PC-3 (cell line): ENCODE results near the gene FOXP1. TPM values are rescaled to one million over a fixed set of nuclear protein-coding genes. Genes with fewer than 3 reads are reported as not detected.
A peak's percentile ranks its signal among the peaks of the same experiment; 100 is the strongest.

Experiments used
- ATAC-seq: fragments of 200-7000 bp; cut with Tn5 transposase; 2 replicates; pipeline ENCODE4 v1.9.1; 2020; ENCODE audit warnings: mild to moderate bottlenecking, moderate library complexity
- BruUV-seq: library from RNA; stranded (reverse); fragments of 400-500 nt; replicated peaks from 2 replicates; lab custom pipeline; 2021; lab: Mats Ljungman, UMichigan
- CTCF ChIA-PET: fragments of 300-600 bp; sonication (Branson Sonifier 250); formaldehyde crosslinking; loops from one replicate; lab custom pipeline; 2022; ENCODE audit warnings: antibody characterized with exemption; lab: Charles Lee
- POLR2A ChIA-PET: fragments of 300-600 bp; sonication (Branson Sonifier 250); formaldehyde crosslinking; loops from one replicate; lab custom pipeline; 2022; ENCODE audit warnings: antibody characterized with exemption; ENCODE audit not compliant: unreplicated experiment; lab: Charles Lee
- DNase-seq: peaks from one replicate; pipeline ENCODE4 v3.0.0-alpha.2; 2015
- H2AFZ ChIP-seq: fragments of 300-600 bp; sonication (generic); 2 replicates; pipeline ENCODE4 v1.6.0; 2016; ENCODE audit warnings: antibody characterized with exemption, low read length
- H3F3A ChIP-seq: fragments of 300-600 bp; sonication (generic); one replicate; pipeline ENCODE4 v1.6.0; 2017; ENCODE audit warnings: antibody characterized with exemption, low read length, control low read depth, mild to moderate bottlenecking; ENCODE audit not compliant: unreplicated experiment
- H3K27ac ChIP-seq: fragments of 300-600 bp; sonication (generic); 2 replicates; pipeline ENCODE4 v1.5.1; 2016; ENCODE audit warnings: mild to moderate bottlenecking, low read length
- H3K27me3 ChIP-seq: fragments of 300-600 bp; sonication (generic); 2 replicates; pipeline ENCODE4 v1.6.1; 2016; ENCODE audit warnings: low read length, mixed read lengths
- H3K36me3 ChIP-seq: fragments of 300-600 bp; sonication (generic); 2 replicates; pipeline ENCODE4 v1.6.1; 2016; ENCODE audit warnings: low read depth, mixed run types, low read length, mixed read lengths
- H3K4me1 ChIP-seq: fragments of 300-600 bp; sonication (generic); 2 replicates; pipeline ENCODE4 v1.5.1; 2016; ENCODE audit warnings: low read length; ENCODE audit not compliant: insufficient read depth
- H3K4me2 ChIP-seq: fragments of 300-600 bp; sonication (generic); 2 replicates; pipeline ENCODE4 v1.6.0; 2016; ENCODE audit warnings: low read length
- H3K4me3 ChIP-seq: fragments of 300-600 bp; sonication (generic); 2 replicates; pipeline ENCODE4 v1.5.1; 2016; ENCODE audit warnings: mild to moderate bottlenecking, low read length, mixed read lengths
- H3K79me2 ChIP-seq: fragments of 300-600 bp; sonication (generic); 2 replicates; pipeline ENCODE4 v1.6.1; 2017; ENCODE audit warnings: low read length, mixed read lengths
- H3K9ac ChIP-seq: fragments of 300-600 bp; sonication (generic); 2 replicates; pipeline ENCODE4 v1.6.0; 2016; ENCODE audit warnings: mild to moderate bottlenecking, low read length
- H3K9me2 ChIP-seq: fragments of 300-600 bp; sonication (generic); replicated peaks from 2 replicates; pipeline ENCODE4 v1.6.1; 2016; ENCODE audit warnings: mixed run types, low read length, mixed read lengths
- H3K9me3 ChIP-seq: fragments of 300-600 bp; sonication (generic); 2 replicates; pipeline ENCODE4 v1.6.1; 2016; ENCODE audit warnings: low read length, mixed read lengths
- H4K20me1 ChIP-seq: fragments of 300-600 bp; sonication (generic); 2 replicates; pipeline ENCODE4 v1.6.1; 2016; ENCODE audit warnings: low read length, mixed read lengths
- EZH2 ChIP-seq: fragments of 300-600 bp; sonication (generic); IDR thresholded peaks from one replicate; pipeline ENCODE4 v1.6.1; 2017; ENCODE audit warnings: antibody characterized with exemption, mild to moderate bottlenecking, low read length; ENCODE audit not compliant: unreplicated experiment
- EZH2phosphoT487 ChIP-seq: fragments of 300-600 bp; sonication (generic); IDR thresholded peaks from 2 replicates; pipeline ENCODE4 v1.6.1; 2018; ENCODE audit warnings: mild to moderate bottlenecking, antibody characterized with exemption, low read length, borderline replicate concordance
- intact Hi-C: fragments of 100-400 bp; cut with micrococcal nuclease; formaldehyde crosslinking; loops from 2 replicates; pipeline ENCODE4 v1.9.0; 2023
- total RNA-seq: library from RNA; depleted of rRNA; stranded (reverse); fragments of >200 nt; gene quantifications from 2 replicates; pipeline ENCODE4 v1.2.3, GENCODE V29; 2014
- TF ChIP-seq, protein P1 (sequence below): fragments of 300-600 bp; sonication (generic); conservative IDR thresholded peaks from 2 replicates; pipeline ENCODE4 v1.5.1; 2017; ENCODE audit warnings: antibody characterized with exemption, low read depth, mild to moderate bottlenecking, low read length

Gene FOXP1
- total RNA-seq, 1 experiment from 2014 or later: 35.3 TPM

DNA sequence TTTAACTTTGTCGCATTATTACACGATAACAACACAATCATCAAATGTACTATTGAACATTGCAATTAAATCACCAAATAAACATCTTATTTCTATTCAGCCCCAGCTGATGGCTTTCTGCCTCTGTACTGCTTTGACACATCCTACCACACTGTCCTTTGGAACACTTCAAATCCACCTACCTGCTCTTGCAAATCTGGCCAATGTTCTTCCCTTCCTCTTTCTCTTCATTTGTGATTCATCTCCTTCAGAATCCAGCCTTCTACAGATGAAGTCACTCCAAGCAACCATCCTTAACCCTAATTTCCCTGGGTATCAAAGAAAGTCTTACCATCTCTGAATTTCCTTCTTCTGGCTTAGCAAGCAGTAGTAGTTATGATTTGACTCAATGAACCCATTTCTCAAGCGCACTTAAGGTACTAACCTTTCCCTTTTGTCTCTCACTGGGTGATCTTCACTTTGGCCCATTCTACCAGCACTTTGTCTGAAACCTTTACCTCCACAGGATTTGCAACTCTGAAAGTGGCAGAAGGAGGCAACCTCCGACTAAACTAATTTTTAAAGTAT, 502.9 kb downstream of the FOXP1 start:
- no peaks in the 10 kb centered on the region for H3K27me3 ChIP-seq
- DNase-seq (no peak), ATAC-seq (no peak)
- ChIA-PET POLR2A (no interaction called here), CTCF (no interaction called here)
- peaks cover 19% of the 10 kb centered on the region for H3K4me1 ChIP-seq
- no peak overlapping the region for H3K9ac ChIP-seq
- H3K4me2 ChIP-seq: no peak overlapping the region
- no peaks in the 10 kb centered on the region for H3K9me2 ChIP-seq
- H3K36me3 ChIP-seq: no peaks in the 10 kb centered on the region
- intact Hi-C loops: no loop called here
- H3K4me3 ChIP-seq: no peak overlapping the region
- H3F3A ChIP-seq: no peaks in the 10 kb centered on the region
- no TSS peak for BruUV-seq
- no peak for TF ChIP-seq EZH2phosphoT487
- TF ChIP-seq, protein P1, sequence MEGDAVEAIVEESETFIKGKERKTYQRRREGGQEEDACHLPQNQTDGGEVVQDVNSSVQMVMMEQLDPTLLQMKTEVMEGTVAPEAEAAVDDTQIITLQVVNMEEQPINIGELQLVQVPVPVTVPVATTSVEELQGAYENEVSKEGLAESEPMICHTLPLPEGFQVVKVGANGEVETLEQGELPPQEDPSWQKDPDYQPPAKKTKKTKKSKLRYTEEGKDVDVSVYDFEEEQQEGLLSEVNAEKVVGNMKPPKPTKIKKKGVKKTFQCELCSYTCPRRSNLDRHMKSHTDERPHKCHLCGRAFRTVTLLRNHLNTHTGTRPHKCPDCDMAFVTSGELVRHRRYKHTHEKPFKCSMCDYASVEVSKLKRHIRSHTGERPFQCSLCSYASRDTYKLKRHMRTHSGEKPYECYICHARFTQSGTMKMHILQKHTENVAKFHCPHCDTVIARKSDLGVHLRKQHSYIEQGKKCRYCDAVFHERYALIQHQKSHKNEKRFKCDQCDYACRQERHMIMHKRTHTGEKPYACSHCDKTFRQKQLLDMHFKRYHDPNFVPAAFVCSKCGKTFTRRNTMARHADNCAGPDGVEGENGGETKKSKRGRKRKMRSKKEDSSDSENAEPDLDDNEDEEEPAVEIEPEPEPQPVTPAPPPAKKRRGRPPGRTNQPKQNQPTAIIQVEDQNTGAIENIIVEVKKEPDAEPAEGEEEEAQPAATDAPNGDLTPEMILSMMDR: no peak
- no peak for TF ChIP-seq EZH2
- no peaks in the 10 kb centered on the region for H3K9me3 ChIP-seq
- no peaks in the 10 kb centered on the region for H4K20me1 ChIP-seq
- no peaks in the 10 kb centered on the region for H3K79me2 ChIP-seq
- H2AFZ ChIP-seq: no peak overlapping the region
- H3K27ac ChIP-seq: no peak overlapping the region

DNA sequence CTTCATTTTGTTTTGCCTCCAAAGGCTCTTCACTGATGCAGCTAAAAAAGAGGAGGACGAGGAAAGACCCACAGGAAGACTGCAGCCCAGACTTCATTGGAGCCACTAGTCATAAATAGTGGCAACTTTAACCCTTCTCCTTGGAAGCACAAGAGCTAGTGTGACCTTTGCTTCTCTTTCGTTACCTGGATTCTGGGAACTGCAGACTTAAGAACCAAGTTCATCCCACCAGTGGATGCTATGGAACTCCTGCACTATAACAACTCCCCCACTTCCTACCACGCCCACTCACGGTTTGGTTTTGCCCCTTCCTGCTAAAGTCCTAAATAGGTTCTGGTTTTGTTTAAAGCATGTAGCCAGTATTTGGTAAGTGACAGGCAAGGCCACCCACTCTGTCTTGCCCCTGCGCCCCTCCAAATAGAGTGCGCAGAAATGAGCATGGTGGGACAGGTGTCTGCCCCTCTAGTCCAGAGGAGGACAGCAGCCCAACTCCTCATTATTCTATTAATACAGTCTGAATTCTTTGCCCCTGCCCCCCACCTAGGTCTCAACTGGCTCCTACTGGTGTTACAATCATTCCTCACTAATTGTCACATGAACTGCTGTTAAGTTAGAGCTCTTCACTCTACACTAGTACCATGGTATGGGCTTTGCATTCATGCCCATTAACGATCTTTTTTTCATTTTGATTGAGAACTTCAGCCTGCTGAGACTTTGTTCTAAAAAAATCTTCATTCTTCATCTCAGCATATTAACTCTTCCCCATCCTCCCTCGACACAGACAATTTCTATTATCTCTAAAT, 504.6 kb downstream of the FOXP1 start:
- H3K27me3 ChIP-seq: no peaks in the 10 kb centered on the region
- peak overlapping the region; percentile 42; the same call in 1 of the 2 replicates for H3K4me3 ChIP-seq
- peak overlapping the region; percentile 76 for H3K4me2 ChIP-seq
- H3K9me3 ChIP-seq: no peaks in the 10 kb centered on the region
- no peaks in the 10 kb centered on the region for H4K20me1 ChIP-seq
- no TSS peak for BruUV-seq
- peak overlapping the region; percentile 62 for H3K27ac ChIP-seq
- ATAC-seq (peak; percentile 48), DNase-seq (no peak)
- H3K9ac ChIP-seq: no peak overlapping the region
- H3F3A ChIP-seq: no peaks in the 10 kb centered on the region
- H3K79me2 ChIP-seq: no peaks in the 10 kb centered on the region
- intact Hi-C loops: loop anchor here (2.0 kb wide), 1 partner anchor 24 kb away; no protein-coding TSS in a partner anchor
- ChIA-PET POLR2A (interaction anchor here (0.6 to 0.7 kb wide), 2 partner anchors 31 to 42 kb away, joined by 3 to 8 read pairs; no protein-coding TSS in a partner anchor), CTCF (interaction anchor here (0.6 to 0.9 kb wide), 4 partner anchors 8 to 603 kb away, joined by 3 to 4 read pairs (median 3); no protein-coding TSS in a partner anchor)
- no peaks in the 10 kb centered on the region for H3K9me2 ChIP-seq
- H2AFZ ChIP-seq: no peak overlapping the region
- H3K4me1 ChIP-seq: peaks cover 25% of the 10 kb centered on the region
- TF ChIP-seq, protein P1: no peak
- TF ChIP-seq EZH2 (no peak), EZH2phosphoT487 (no peak)
- no peaks in the 10 kb centered on the region for H3K36me3 ChIP-seq
